ENCODE data around the gene TEX26. TPM values are rescaled to one million over a fixed set of nuclear protein-coding genes. Genes with fewer than 3 reads are reported as not detected.

The TEX26 gene
- total RNA-seq, 2 experiments from 2014 or later, result not detected

- no peak for ATAC-seq
- peaks cover 8% of the 10 kb centered on the region for H3K27me3 Mint-ChIP-seq
- H3K27ac Mint-ChIP-seq, result no peak overlapping the region
- H3K4me1 Mint-ChIP-seq, result no peaks in the 10 kb centered on the region
- no peak for DNase-seq
- no peak overlapping the region for H3K4me3 Mint-ChIP-seq
- no peaks in the 10 kb centered on the region for H3K9me3 Mint-ChIP-seq (ENCODE audit: low read depth)
- intact Hi-C loops (cut with DNase I, micrococcal nuclease), result no loop called here
- ChIA-PET POLR2A (no interaction called here), CTCF (interaction anchor here (1.5 kb wide), 1 partner anchor 61 kb away, joined by 3 read pairs; no protein-coding TSS in a partner anchor)
- H3K36me3 Mint-ChIP-seq (ENCODE audit: low read depth), result no peaks in the 10 kb centered on the region
Observed at GRCh38 chr13:30983431-30983830, 51.0 kb downstream of the TEX26 start.

- ChIA-PET CTCF (interaction anchor here (1.3 kb wide), 1 partner anchor 60 kb away, joined by 3 read pairs; no protein-coding TSS in a partner anchor), POLR2A (interaction anchor here (0.6 kb wide), 1 partner anchor 367 kb away, joined by 3 read pairs; no protein-coding TSS in a partner anchor)
- intact Hi-C loops (cut with DNase I, micrococcal nuclease), result no loop called here
- Mint-ChIP-seq H3K36me3 (ENCODE audit: low read depth) (no peaks in the 10 kb centered on the region), H3K4me3 (no peak overlapping the region), H3K9me3 (ENCODE audit: low read depth) (no peaks in the 10 kb centered on the region), H3K27ac (no peak overlapping the region), H3K4me1 (no peaks in the 10 kb centered on the region), H3K27me3 (peaks cover 8% of the 10 kb centered on the region)
- DNase-seq (no peak), ATAC-seq (no peak)
Observed at GRCh38 chr13:30984620-30985019, 52.2 kb downstream of the TEX26 start.

DNA sequence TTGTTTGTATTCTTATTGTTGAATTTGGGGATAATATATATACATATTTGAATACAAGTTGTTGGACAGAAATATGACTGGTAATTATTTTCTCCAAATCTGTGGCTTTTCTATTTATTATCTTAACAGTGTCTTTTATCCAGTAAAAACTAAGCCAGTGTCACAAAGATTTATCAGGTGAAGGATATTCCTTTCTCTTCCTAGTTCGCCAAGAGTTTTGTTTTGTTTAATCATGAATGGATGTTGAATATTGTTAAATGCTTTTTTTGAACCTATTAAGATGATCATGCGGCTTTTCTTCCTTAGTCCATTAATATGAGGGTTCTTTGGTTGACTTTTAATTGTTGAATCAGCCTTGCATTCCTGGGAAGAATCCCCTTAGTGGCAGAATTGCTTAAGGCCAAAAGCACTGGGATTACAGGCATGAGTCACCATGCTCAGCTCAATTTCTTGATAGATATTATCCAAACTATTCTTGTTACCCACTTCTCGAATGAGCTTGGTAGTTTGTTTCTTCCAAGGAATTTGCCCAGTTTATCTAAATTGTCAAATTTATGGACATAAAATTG lies 53.3 kb downstream of the TEX26 start:
- Mint-ChIP-seq H3K4me1 (no peaks in the 10 kb centered on the region), H3K36me3 (ENCODE audit: low read depth) (no peaks in the 10 kb centered on the region), H3K9me3 (ENCODE audit: low read depth) (no peaks in the 10 kb centered on the region), H3K27ac (no peak overlapping the region), H3K4me3 (no peak overlapping the region), H3K27me3 (peaks cover 6% of the 10 kb centered on the region)
- DNase-seq, result no peak
- ChIA-PET POLR2A (no interaction called here), CTCF (interaction anchor here (1.3 kb wide), 1 partner anchor 59 kb away, joined by 3 read pairs; no protein-coding TSS in a partner anchor)
- intact Hi-C loops (cut with DNase I, micrococcal nuclease), result no loop called here
- ATAC-seq, result no peak

DNA sequence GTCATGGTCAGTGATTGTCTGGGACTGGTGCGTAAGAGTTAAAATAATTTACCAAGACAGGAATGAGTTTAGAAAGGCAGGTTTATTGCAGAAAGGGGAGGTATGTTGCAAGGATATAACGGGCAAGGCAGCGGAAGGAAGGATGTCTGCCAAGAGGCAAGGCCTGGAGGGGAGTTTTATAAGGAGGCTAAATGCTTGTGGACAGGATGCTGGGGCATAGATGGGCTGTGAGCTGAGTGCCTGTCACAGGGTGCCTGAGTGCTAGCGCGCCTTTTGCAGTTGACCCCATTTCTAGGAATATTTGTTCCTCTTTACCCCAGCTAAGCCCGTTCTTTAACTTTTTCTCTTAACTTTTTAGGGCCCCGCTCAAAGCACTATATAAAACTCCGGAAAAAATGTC lies 58.7 kb downstream of the TEX26 start:
- Mint-ChIP-seq H3K27me3 (peaks cover 14% of the 10 kb centered on the region), H3K4me3 (no peak overlapping the region), H3K4me1 (no peaks in the 10 kb centered on the region), H3K27ac (no peak overlapping the region), H3K9me3 (ENCODE audit: low read depth) (no peaks in the 10 kb centered on the region), H3K36me3 (ENCODE audit: low read depth) (no peaks in the 10 kb centered on the region)
- no peak for DNase-seq
- no peak for ATAC-seq
- ChIA-PET POLR2A (no interaction called here), CTCF (no interaction called here)
- intact Hi-C loops (cut with DNase I, micrococcal nuclease), result no loop called here

DNA sequence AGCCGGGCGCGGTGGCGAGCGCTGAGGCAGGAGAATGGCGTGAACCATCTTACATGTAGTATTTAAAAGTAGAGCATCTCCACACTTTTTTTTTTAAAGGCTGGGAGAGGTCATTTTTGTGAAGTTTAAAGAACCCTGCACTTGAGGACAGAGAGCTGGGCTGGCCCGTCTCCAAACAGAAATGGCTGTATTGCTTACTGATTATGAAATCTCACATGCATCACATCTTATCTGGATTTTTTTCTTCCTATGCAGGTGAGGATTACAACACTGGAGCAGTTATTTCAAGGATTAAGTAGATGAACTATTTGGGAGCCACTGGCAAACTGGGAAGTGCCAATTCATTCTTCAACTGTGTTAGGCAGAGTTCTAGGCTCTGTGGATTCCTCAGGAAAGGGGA lies 59.5 kb downstream of the TEX26 start:
- no peak for DNase-seq
- no peaks in the 10 kb centered on the region for H3K9me3 Mint-ChIP-seq (ENCODE audit: low read depth)
- no peaks in the 10 kb centered on the region for H3K4me1 Mint-ChIP-seq
- intact Hi-C loops (cut with DNase I, micrococcal nuclease), result no loop called here
- H3K36me3 Mint-ChIP-seq (ENCODE audit: low read depth), result no peaks in the 10 kb centered on the region
- H3K27me3 Mint-ChIP-seq, result peaks cover 14% of the 10 kb centered on the region
- ChIA-PET CTCF (no interaction called here), POLR2A (no interaction called here)
- no peak overlapping the region for H3K27ac Mint-ChIP-seq
- no peak for ATAC-seq
- H3K4me3 Mint-ChIP-seq, result no peak overlapping the region

DNA sequence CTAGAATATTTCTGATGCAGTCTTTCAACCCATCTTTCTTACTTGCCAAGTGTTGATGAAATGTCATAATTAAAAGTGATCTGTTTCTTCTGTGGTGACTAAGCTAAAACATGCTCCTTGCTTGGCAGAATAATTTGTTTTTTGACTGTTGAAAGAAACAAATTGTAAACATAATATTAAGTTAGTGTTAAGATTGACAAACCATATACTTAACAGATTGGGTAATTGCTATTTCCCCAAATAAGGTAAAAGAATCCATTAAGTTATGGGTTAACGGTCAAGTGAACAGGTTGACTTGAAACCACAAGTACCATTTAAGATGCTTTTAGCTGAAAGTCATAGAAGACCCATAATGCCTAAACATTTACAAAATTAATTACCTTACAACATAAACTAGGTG lies 62.9 kb downstream of the TEX26 start:
- ChIA-PET POLR2A (no interaction called here), CTCF (interaction anchor here (1.2 to 2.1 kb wide), 2 partner anchors 16 to 147 kb away, joined by 3 to 7 read pairs; no protein-coding TSS in a partner anchor)
- intact Hi-C loops (cut with DNase I, micrococcal nuclease), result no loop called here
- Mint-ChIP-seq H3K27me3 (peaks cover 23% of the 10 kb centered on the region), H3K4me1 (no peaks in the 10 kb centered on the region), H3K36me3 (ENCODE audit: low read depth) (no peaks in the 10 kb centered on the region), H3K4me3 (no peak overlapping the region), H3K9me3 (ENCODE audit: low read depth) (no peaks in the 10 kb centered on the region), H3K27ac (no peak overlapping the region)
- ATAC-seq (no peak), DNase-seq (no peak)

DNA sequence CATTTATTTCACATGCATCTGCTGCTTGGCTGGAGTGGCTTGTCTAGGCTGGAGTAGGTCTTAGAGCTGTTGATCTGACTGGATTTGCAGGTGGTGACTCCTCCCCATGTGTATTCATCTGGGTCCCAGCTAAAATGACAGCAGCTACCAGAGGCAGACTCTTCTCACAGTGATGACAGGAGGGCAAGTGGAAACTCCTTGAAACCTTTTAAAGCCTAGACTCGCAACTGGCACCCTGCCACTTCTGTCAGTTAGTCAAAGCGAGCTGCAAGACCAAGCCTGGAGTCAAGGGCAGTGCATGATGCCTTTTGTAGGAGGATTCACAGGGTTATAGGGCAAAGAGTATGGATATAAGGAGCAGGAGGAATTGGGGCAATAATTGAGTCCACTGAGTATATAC lies 65.2 kb downstream of the TEX26 start:
- intact Hi-C loops (cut with DNase I, micrococcal nuclease), result no loop called here
- Mint-ChIP-seq H3K36me3 (ENCODE audit: low read depth) (no peaks in the 10 kb centered on the region), H3K27ac (no peak overlapping the region), H3K4me1 (no peaks in the 10 kb centered on the region), H3K9me3 (ENCODE audit: low read depth) (no peaks in the 10 kb centered on the region), H3K27me3 (peaks cover 23% of the 10 kb centered on the region), H3K4me3 (no peak overlapping the region)
- ChIA-PET CTCF (interaction anchor here (1.0 kb wide), 1 partner anchor 22 kb away, joined by 3 read pairs; no protein-coding TSS in a partner anchor), POLR2A (no interaction called here)
- no peak for DNase-seq
- peak; percentile 39 for ATAC-seq

GRCh38 chr13:30998136-30999088 lies 66.0 kb downstream of the TEX26 start:
- ATAC-seq (no peak), DNase-seq (no peak)
- CTCF ChIA-PET, result interaction anchor here (0.5 to 1.0 kb wide), 2 partner anchors 21 to 38 kb away, joined by 3 read pairs; no protein-coding TSS in a partner anchor
- POLR2A ChIA-PET, result no interaction called here
- no peak overlapping the region for H3K4me3 Mint-ChIP-seq
- no peak overlapping the region for H3K27ac Mint-ChIP-seq
- intact Hi-C loops (cut with DNase I, micrococcal nuclease), result no loop called here
- H3K27me3 Mint-ChIP-seq, result peaks cover 23% of the 10 kb centered on the region
- H3K36me3 Mint-ChIP-seq (ENCODE audit: low read depth), result no peaks in the 10 kb centered on the region
- H3K9me3 Mint-ChIP-seq (ENCODE audit: low read depth), result no peaks in the 10 kb centered on the region
- H3K4me1 Mint-ChIP-seq, result no peaks in the 10 kb centered on the region

DNA sequence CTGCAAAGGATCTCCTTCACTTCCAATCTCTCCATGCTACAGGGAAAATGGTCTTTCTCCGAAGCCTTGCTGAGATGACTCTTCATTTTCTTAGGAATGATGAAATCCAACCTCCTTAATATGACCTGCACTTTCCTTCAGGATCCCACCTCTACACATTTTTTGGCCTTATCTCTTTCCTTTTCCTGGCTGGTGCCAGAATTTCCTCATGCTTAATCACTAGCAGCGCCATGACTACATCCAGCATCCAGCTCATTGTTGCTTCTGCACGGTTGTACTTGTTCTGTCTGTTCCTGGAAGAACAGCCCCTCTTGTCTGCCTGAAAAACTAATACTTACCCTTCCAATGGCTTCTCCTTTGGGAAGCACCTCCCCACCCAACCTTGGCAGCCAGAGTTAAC lies 68.4 kb downstream of the TEX26 start:
- ChIA-PET CTCF (interaction anchor here (1.0 kb wide), 1 partner anchor 22 kb away, joined by 4 read pairs; no protein-coding TSS in a partner anchor), POLR2A (no interaction called here)
- H3K9me3 Mint-ChIP-seq (ENCODE audit: low read depth), result no peaks in the 10 kb centered on the region
- H3K4me1 Mint-ChIP-seq, result no peaks in the 10 kb centered on the region
- H3K27ac Mint-ChIP-seq, result no peak overlapping the region
- H3K4me3 Mint-ChIP-seq, result no peak overlapping the region
- H3K27me3 Mint-ChIP-seq, result peaks cover 24% of the 10 kb centered on the region
- no peaks in the 10 kb centered on the region for H3K36me3 Mint-ChIP-seq (ENCODE audit: low read depth)
- DNase-seq (no peak), ATAC-seq (no peak)
- intact Hi-C loops (cut with DNase I, micrococcal nuclease), result no loop called here

DNA sequence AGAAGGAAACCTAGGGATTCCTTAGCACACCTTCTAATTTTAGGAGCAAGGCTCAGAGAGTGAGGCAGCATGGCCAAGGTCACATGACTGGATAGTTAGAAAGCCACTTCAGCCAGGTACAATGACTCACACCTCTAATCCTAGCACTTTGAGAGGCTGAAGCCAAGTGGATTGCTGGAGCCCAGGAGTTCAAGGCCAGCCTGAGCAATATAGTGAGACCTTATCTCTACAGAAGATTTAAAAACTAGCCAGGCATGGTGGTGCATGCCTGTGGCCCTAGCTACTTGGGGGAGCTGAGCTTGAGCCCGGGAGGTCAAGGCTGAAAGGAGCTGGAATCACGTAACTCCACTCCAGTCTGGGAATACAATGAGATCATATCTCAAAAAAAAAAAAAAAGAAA lies 69.2 kb downstream of the TEX26 start:
- Mint-ChIP-seq H3K4me1 (no peaks in the 10 kb centered on the region), H3K27ac (no peak overlapping the region), H3K36me3 (ENCODE audit: low read depth) (no peaks in the 10 kb centered on the region), H3K27me3 (peaks cover 23% of the 10 kb centered on the region), H3K9me3 (ENCODE audit: low read depth) (no peaks in the 10 kb centered on the region), H3K4me3 (no peak overlapping the region)
- POLR2A ChIA-PET, result interaction anchor here (0.6 kb wide), 2 partner anchors 108 to 1775 kb away, joined by 3 read pairs; no protein-coding TSS in a partner anchor
- CTCF ChIA-PET, result interaction anchor here (1.2 kb wide), 1 partner anchor 43 kb away, joined by 3 read pairs; no protein-coding TSS in a partner anchor
- ATAC-seq (no peak), DNase-seq (no peak)
- intact Hi-C loops (cut with DNase I, micrococcal nuclease), result no loop called here

GRCh38 chr13:31005066-31005465 lies 72.6 kb downstream of the TEX26 start:
- no peak overlapping the region for H3K4me3 Mint-ChIP-seq
- DNase-seq (no peak), ATAC-seq (no peak)
- ChIA-PET CTCF (no interaction called here), POLR2A (no interaction called here)
- H3K36me3 Mint-ChIP-seq (ENCODE audit: low read depth), result no peaks in the 10 kb centered on the region
- H3K27ac Mint-ChIP-seq, result no peak overlapping the region
- H3K9me3 Mint-ChIP-seq (ENCODE audit: low read depth), result no peaks in the 10 kb centered on the region
- H3K27me3 Mint-ChIP-seq, result peaks cover 25% of the 10 kb centered on the region
- intact Hi-C loops (cut with DNase I, micrococcal nuclease), result no loop called here
- no peaks in the 10 kb centered on the region for H3K4me1 Mint-ChIP-seq

DNA sequence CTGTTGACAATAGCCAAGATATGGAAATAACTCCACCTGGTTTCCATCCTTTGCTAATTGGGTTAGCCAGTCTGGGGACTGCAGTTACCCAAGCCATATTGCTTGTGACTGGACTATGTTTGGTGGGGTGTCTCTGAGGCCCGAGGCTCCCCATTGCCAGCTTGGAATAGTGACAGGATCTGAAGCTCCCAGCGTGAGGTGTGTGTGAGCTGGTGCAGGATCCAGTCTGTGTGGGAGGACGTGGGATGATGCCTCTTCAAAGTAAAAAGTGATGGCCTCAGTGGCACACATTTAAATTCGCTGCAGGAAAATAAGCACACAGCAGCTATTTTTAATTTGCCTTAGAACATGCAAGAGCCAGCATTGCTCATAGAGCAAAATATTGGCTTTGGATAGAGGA lies 75.0 kb downstream of the TEX26 start:
- ATAC-seq (no peak), DNase-seq (no peak)
- Mint-ChIP-seq H3K36me3 (ENCODE audit: low read depth) (no peaks in the 10 kb centered on the region), H3K4me1 (peaks cover 3% of the 10 kb centered on the region), H3K27me3 (peaks cover 30% of the 10 kb centered on the region), H3K4me3 (no peak overlapping the region), H3K9me3 (ENCODE audit: low read depth) (no peaks in the 10 kb centered on the region), H3K27ac (no peak overlapping the region)
- ChIA-PET CTCF (interaction anchor here (1.0 kb wide), 1 partner anchor 28 kb away, joined by 4 read pairs; no protein-coding TSS in a partner anchor), POLR2A (no interaction called here)
- intact Hi-C loops (cut with DNase I, micrococcal nuclease), result no loop called here

All from activated CD4-positive, alpha-beta T cell treated with anti-CD3 and anti-CD28 coated beads for 36 hours (primary cell).